Activated B cell treated with CpG ODN at 0.5 μM for 24 hours (primary cell): ENCODE data around the gene NPRL2. TPM values are rescaled to one million over a fixed set of nuclear protein-coding genes. Genes with fewer than 3 reads are reported as not detected.

ENCODE experiments used
- ATAC-seq: fragments of 200-7000 bp; cut with Tn5 transposase; one replicate; pipeline ENCODE4 v1.10.0; 2021; ENCODE audit warnings: low read depth, mild to moderate bottlenecking, moderate library complexity
- CTCF ChIA-PET: fragments of 350-600 bp; sonication (Branson Sonifier 250); formaldehyde crosslinking; loops from one replicate; lab custom pipeline; 2021; ENCODE audit warnings: antibody characterized with exemption; lab: Charles Lee
- POLR2A ChIA-PET: fragments of 350-600 bp; sonication (Branson Sonifier 250); formaldehyde crosslinking; loops from one replicate; lab custom pipeline; 2021; ENCODE audit warnings: antibody characterized with exemption; lab: Charles Lee
- DNase-seq: peaks from one replicate; pipeline ENCODE4 v3.0.0; 2022
- H3K27ac Mint-ChIP-seq: one replicate; pipeline ENCODE4 v1.8.0; 2020; ENCODE audit warnings: mixed read lengths
- H3K27me3 Mint-ChIP-seq: one replicate; pipeline ENCODE4 v1.8.0; 2021; ENCODE audit warnings: mixed read lengths
- H3K36me3 Mint-ChIP-seq: one replicate; pipeline ENCODE4 v1.8.0; 2021; ENCODE audit warnings: low read depth, mixed read lengths
- H3K4me1 Mint-ChIP-seq: one replicate; pipeline ENCODE4 v1.8.0; 2021; ENCODE audit warnings: mixed read lengths
- H3K4me3 Mint-ChIP-seq: one replicate; pipeline ENCODE4 v1.8.0; 2020; ENCODE audit warnings: mild to moderate bottlenecking, mixed read lengths
- H3K9me3 Mint-ChIP-seq: one replicate; pipeline ENCODE4 v1.8.0; 2020; ENCODE audit warnings: mixed read lengths
- CTCF ChIP-seq: fragments of 200-600 bp; IDR thresholded peaks from one replicate; pipeline ENCODE4 v1.8.0; 2022; ENCODE audit warnings: antibody characterized with exemption, mild to moderate bottlenecking
- intact Hi-C: fragments of 100-400 bp; cut with micrococcal nuclease; formaldehyde crosslinking; loops from one replicate; pipeline ENCODE4 v1.15.1; 2024
- total RNA-seq: library from RNA; stranded (reverse); gene quantifications from 2 replicates; pipeline ENCODE4 v1.2.3, GENCODE V29; 2022

The NPRL2 gene
- total RNA-seq, 1 donor from 2014 or later = 23.6 TPM

GRCh38 chr3:50322115-50322385, 28.5 kb downstream of the NPRL2 start:
- ChIA-PET POLR2A (interaction anchor here (0.6 to 9.7 kb wide), 8 partner anchors 12 to 86 kb away, joined by 3 to 167 read pairs (median 5); partner anchors contain the start of genes CYB561D2, GNAI2, HYAL3 and IFRD2), CTCF (interaction anchor here (1.0 to 2.5 kb wide), 4 partner anchors 15 to 127 kb away, joined by 3 to 9 read pairs (median 6); partner anchors contain the start of genes HYAL3, NAA80 and RASSF1)
- H3K9me3 Mint-ChIP-seq = no peaks in the 10 kb centered on the region
- DNase-seq (no peak), ATAC-seq (no peak)
- H3K4me3 Mint-ChIP-seq = peak overlapping the region; percentile 87
- H3K27ac Mint-ChIP-seq = no peak overlapping the region
- TF ChIP-seq CTCF = no peak
- H3K4me1 Mint-ChIP-seq = peaks cover 38% of the 10 kb centered on the region
- peaks cover 20% of the 10 kb centered on the region for H3K36me3 Mint-ChIP-seq
- intact Hi-C loops = loop anchor here (5.0 kb wide), 1 partner anchor 1605 kb away; the partner anchor contains the start of gene IP6K2
- H3K27me3 Mint-ChIP-seq = no peaks in the 10 kb centered on the region

- CTCF ChIA-PET = interaction anchor here (0.6 to 2.5 kb wide), 7 partner anchors 16 to 1730 kb away, joined by 3 to 9 read pairs (median 3); partner anchors contain the start of genes GNAI2, HYAL3, NAA80 and RASSF1
- no peaks in the 10 kb centered on the region for H3K27me3 Mint-ChIP-seq
- POLR2A ChIA-PET = interaction anchor here (0.6 to 9.7 kb wide), 14 partner anchors 11 to 1225 kb away, joined by 3 to 167 read pairs (median 4); partner anchors contain the start of genes CYB561D2, GNAI2, HYAL3 and IFRD2
- TF ChIP-seq CTCF = no peak
- intact Hi-C loops = loop anchor here (1.0 to 5.0 kb wide), 7 partner anchors 15 to 1604 kb away; partner anchors contain the start of genes HYAL3, IFRD2, IP6K2 and NAA80
- peak overlapping the region; percentile 88 for H3K4me3 Mint-ChIP-seq
- DNase-seq (peak; percentile 88), ATAC-seq (peak; percentile 81)
- H3K36me3 Mint-ChIP-seq = peaks cover 20% of the 10 kb centered on the region
- peak overlapping the region; percentile 98 for H3K27ac Mint-ChIP-seq
- H3K4me1 Mint-ChIP-seq = peaks cover 40% of the 10 kb centered on the region
- H3K9me3 Mint-ChIP-seq = no peaks in the 10 kb centered on the region
Observed at GRCh38 chr3:50321336-50322114, 29.1 kb downstream of the NPRL2 start.

- DNase-seq = no peak
Observed at GRCh38 chr3:50320853-50321335, 29.7 kb downstream of the NPRL2 start.

GRCh38 chr3:50319894-50320625, 30.5 kb downstream of the NPRL2 start:
- no peak overlapping the region for H3K27ac Mint-ChIP-seq
- intact Hi-C loops = loop anchor here (2.0 to 5.0 kb wide), 2 partner anchors 17 to 1603 kb away; partner anchors contain the start of gene IP6K2
- H3K4me3 Mint-ChIP-seq = peak overlapping the region; percentile 88
- ChIA-PET POLR2A (interaction anchor here (1.9 to 9.7 kb wide), 3 partner anchors 18 to 31 kb away, joined by 10 to 167 read pairs (median 20); partner anchors contain the start of genes CYB561D2, HYAL3, NAA80 and NPRL2), CTCF (interaction anchor here (0.5 kb wide), 1 partner anchor 211 kb away, joined by 3 read pairs; no protein-coding TSS in a partner anchor)
- ATAC-seq (no peak), DNase-seq (no peak)
- no peak for TF ChIP-seq CTCF
- peaks cover 43% of the 10 kb centered on the region for H3K4me1 Mint-ChIP-seq
- H3K36me3 Mint-ChIP-seq = peaks cover 10% of the 10 kb centered on the region
- no peaks in the 10 kb centered on the region for H3K9me3 Mint-ChIP-seq
- no peaks in the 10 kb centered on the region for H3K27me3 Mint-ChIP-seq

More at GRCh38 chr3:50320853-50321335, 29.7 kb downstream of the NPRL2 start:
- intact Hi-C loops = loop anchor here (1.0 to 5.0 kb wide), 7 partner anchors 16 to 1604 kb away; partner anchors contain the start of genes HYAL3, IFRD2, IP6K2 and NAA80
- Mint-ChIP-seq H3K27me3 (no peaks in the 10 kb centered on the region), H3K4me3 (peak overlapping the region; percentile 88), H3K4me1 (peaks cover 43% of the 10 kb centered on the region), H3K9me3 (no peaks in the 10 kb centered on the region), H3K27ac (peak overlapping the region; percentile 77), H3K36me3 (peaks cover 15% of the 10 kb centered on the region)
- POLR2A ChIA-PET = interaction anchor here (0.6 to 9.7 kb wide), 11 partner anchors 10 to 1224 kb away, joined by 3 to 167 read pairs (median 4); partner anchors contain the start of genes CYB561D2, GNAI2, HYAL3 and IFRD2
- no peak for TF ChIP-seq CTCF
- CTCF ChIA-PET = interaction anchor here (0.6 to 2.5 kb wide), 7 partner anchors 17 to 1731 kb away, joined by 3 to 9 read pairs (median 3); partner anchors contain the start of genes GNAI2, HYAL3, NAA80 and RASSF1
- ATAC-seq = peak; percentile 62
